ENCODE results near the gene PRKAG1.
"Not testable (repeated sequence)": the region's sequence is repeated elsewhere in the genome, so short reads cannot be mapped to it uniquely, and the experiment has no call there.

PRKAG1 gene

GRCh38 chr12:49018261-49019119 is at the start of gene PRKAG1:
Gene PRKAG1 (minus strand): TSS chr12:49018776. CDS start chr12:49018740, 36 bp downstream.
- DNase-seq: peak; percentile 91 to 92

GRCh38 chr12:49066120-49066519 is 47.5 kb upstream of the PRKAG1 start:
- DNase-seq: no peak

GRCh38 chr12:49064767-49065152 is 46.2 kb upstream of the PRKAG1 start:
- no peak for DNase-seq

- not testable (repeated sequence) for DNase-seq
Observed at GRCh38 chr12:49061916-49062315, 43.3 kb upstream of the PRKAG1 start.

GRCh38 chr12:49061157-49061650 is 42.6 kb upstream of the PRKAG1 start:
- no peak for DNase-seq

- DNase-seq: peak; percentile 82
Observed at GRCh38 chr12:49060237-49061156, 41.9 kb upstream of the PRKAG1 start, which contains the start of gene KMT2D. Gene KMT2D (minus strand): TSS chr12:49060794. CDS start chr12:49055324, 5,470 bp downstream.

GRCh38 chr12:49059299-49060171 is 41.0 kb upstream of the PRKAG1 start:
- DNase-seq: no peak

GRCh38 chr12:49059045-49059298 is 40.4 kb upstream of the PRKAG1 start:
- no peak for DNase-seq

GRCh38 chr12:49058366-49059044 is 39.9 kb upstream of the PRKAG1 start:
- DNase-seq: no peak

GRCh38 chr12:49057888-49058287 is 39.3 kb upstream of the PRKAG1 start:
- DNase-seq: peak; percentile 17 to 30

- DNase-seq: peak; percentile 97 to 98
Observed at GRCh38 chr12:49055978-49056754, 37.6 kb upstream of the PRKAG1 start.

- DNase-seq: no peak
Observed at GRCh38 chr12:49055092-49055491, 36.5 kb upstream of the PRKAG1 start.

GRCh38 chr12:49054524-49054923 is 35.9 kb upstream of the PRKAG1 start:
- no peak for DNase-seq

- DNase-seq: no peak
Observed at GRCh38 chr12:49054096-49054495, 35.5 kb upstream of the PRKAG1 start.

- no peak for DNase-seq
Observed at GRCh38 chr12:49052451-49053208, 34.1 kb upstream of the PRKAG1 start.

- DNase-seq: no peak
Observed at GRCh38 chr12:49051777-49052438, 33.3 kb upstream of the PRKAG1 start.

GRCh38 chr12:49051373-49051764 is 32.8 kb upstream of the PRKAG1 start:
- no peak for DNase-seq

- DNase-seq: no peak
Observed at GRCh38 chr12:49050507-49051372, 32.2 kb upstream of the PRKAG1 start.

Measured in AML-193 (cell line).